CD1c-positive myeloid dendritic cell (primary cell): Measurements from ENCODE around the gene TTC31.
"Not testable (repeated sequence)": the region's sequence is repeated elsewhere in the genome, so short reads cannot be mapped to it uniquely, and the experiment has no call there.

Source experiments
- DNase-seq: peaks from one replicate; pipeline ENCODE4 v3.0.0-alpha.2; 2016; ENCODE audit errors: extremely low spot score

Gene TTC31

DNA sequence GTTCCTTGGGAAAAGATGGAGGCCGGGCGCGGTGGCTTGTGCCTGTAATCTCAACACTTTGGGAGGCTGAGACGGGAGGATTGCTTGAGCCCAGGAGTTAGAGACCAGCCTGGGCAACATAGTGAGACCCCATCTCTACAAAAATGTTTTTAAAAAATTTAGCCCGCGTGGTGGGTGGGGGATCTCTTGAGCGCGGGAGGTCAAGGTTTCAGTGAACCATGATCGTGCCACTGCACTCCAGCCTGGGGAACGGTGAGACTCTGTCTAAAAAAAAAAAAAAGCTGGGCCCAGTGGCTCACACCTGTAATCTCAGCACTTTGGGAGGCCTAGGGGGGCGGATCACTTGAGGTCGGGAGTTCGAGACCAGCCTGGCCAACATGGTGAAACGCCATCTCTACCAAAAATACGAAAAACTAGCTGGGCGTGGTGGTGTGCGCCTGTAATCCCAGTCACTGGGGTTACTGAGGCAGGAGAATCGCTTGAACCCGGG is 839 bp downstream of the TTC31 start:
- not testable (repeated sequence) for DNase-seq

DNA sequence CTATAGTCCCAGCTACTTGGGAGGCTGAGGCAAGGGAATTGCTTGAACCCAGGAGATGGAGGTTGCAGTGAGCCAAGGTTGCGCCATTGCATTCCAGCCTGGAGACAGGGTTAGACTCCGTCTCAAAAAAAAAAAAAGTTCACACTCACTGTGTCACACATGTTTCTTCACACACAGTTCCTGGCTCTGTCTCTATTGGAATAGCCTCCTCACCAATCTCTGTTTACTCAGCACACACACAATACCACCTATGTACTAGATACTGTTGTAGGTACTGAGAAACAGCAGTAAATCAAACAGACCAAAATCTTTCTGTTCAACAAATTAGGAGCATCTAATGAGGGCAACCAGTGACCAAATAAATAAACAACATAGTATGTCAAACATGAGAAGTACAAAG is 3.3 kb downstream of the TTC31 start:
- DNase-seq: no peak

DNA sequence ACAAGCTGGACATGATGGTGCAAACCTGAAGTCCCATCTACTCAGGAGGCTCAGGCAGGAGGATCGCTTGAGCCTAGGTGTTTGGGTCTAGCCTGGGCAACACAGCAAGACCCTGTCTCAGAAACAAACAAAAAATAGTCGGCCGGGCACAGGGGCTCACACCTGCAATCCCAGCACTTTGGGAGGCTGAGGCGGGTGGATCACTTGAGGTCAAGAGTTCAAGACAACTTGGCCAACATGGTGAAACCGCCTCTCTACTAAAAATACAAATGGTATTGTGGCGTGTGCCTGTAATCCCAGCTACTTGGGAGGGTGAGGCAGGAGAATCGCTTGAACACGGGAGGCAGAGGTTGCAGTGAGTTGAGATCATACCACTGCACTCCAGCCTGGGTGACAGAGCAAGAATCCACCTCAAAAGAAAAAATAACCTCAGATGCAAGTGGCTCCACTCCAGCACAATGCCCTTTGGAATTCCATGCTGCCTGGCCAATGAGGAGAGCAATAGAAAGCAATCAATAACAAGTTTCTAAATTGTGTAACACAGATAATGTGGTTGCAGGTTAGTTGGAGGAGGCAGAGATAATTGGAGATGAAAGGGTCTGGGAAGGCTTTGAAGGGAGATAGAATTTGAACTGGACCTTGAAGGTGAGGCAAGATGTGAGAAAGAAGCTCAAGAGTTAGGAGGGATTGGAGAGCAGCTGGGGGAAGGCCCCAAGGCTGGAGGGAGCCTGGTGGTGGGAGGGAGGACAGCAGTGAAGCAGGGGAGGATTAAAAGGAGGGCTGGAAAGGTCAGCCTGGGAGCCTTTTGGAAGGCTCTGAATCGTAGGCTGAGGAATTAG is 6.0 kb downstream of the TTC31 start:
- DNase-seq: no peak

DNA sequence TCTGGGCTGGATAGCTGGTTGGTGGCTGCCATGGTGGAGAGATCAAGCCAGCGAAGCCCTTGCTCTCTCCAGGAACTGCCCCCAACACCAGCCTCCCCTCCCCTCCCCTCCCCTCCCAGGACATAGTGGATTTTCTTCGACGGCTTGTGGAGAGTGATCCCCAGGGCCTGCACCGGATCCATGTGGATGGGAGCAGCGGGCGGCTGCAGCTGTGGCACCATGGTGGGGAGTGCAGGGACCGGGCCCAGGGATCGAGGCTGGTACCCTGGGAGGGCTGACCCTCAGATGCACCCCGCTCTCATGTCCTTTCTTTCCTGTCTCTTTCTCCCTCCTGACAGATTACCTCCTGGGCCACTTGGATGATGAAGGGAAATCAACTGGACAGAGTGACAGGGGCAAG is 7.0 kb downstream of the TTC31 start:
- DNase-seq: no peak

DNA sequence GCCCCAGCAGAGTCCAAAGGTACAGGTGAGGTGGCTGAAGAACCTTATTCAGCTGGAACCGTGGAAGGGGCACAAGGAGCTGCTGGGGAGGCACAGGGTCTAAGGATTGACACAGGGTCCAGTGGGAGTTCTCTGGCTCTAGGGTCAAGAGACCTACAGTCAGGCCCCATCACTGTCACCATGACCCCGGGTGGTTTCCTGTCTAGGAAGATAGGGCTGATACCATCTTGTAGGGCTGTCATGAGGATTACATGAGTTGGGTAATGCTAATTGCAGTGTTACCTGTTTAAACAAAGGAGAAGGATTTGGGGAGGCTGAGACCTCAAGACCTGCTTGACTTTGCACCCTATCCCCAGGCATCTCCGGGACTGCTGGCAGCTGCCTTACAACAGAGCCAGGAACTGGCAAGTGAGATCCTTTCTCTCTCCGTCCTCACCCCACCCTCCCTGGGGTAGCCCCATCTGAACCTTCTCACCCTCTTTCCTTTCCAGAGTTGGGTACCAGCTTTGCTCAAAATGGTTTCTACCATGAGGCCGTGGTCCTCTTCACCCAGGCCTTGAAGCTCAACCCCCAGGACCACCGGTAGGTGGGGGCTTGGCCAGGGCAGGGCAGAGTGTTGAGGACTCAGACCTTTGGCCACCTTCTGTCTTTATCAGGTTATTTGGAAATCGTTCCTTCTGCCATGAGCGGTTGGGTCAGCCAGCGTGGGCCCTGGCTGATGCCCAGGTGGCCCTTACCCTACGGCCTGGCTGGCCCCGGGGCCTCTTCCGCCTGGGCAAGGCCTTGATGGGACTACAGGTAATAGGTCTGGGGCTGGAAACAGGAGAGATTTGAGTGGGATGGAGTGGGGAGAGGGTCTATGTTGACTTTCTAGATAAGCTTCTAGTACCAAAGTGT is 9.0 kb downstream of the TTC31 start:
- no peak for DNase-seq

DNA sequence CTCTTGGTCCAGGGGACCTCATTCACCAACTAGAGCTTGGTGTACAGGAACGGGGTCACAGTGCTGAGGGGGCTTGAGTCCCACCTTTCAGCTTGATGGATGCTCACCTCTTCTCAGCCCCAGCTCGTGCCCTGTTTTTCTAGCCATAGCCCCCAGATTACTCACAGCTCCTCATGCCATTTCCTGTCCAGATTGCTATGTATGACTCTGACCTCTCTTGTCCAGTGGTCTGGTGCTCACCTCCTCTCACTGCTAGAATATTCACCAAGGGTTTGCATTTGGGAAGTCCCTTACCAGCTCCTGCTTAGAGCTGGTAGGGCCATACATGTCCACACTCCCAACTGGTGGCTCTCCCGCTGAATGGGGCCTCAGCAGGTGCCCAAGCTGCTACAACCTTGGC is 10.7 kb downstream of the TTC31 start:
- no peak for DNase-seq

DNA sequence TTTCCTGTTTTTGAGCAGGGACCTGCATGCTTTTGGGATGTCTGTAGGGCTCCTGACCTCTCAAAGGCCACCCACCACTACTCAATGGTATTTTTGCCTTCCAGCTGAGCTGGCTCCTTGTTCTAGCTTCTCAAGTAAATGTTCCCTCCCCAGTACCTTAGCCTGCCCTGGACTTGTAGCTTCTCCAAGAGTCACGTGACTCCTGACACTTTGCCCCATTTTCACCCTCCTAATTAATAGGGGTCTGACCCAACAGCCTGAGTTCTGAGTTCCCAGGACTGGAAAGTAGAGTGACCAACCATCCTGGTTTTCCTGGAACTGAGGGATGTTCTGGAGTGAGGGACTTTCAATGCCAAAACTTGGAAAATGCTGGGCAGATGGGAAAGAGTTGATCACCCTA is 12.6 kb downstream of the TTC31 start:
- DNase-seq: no peak

DNA sequence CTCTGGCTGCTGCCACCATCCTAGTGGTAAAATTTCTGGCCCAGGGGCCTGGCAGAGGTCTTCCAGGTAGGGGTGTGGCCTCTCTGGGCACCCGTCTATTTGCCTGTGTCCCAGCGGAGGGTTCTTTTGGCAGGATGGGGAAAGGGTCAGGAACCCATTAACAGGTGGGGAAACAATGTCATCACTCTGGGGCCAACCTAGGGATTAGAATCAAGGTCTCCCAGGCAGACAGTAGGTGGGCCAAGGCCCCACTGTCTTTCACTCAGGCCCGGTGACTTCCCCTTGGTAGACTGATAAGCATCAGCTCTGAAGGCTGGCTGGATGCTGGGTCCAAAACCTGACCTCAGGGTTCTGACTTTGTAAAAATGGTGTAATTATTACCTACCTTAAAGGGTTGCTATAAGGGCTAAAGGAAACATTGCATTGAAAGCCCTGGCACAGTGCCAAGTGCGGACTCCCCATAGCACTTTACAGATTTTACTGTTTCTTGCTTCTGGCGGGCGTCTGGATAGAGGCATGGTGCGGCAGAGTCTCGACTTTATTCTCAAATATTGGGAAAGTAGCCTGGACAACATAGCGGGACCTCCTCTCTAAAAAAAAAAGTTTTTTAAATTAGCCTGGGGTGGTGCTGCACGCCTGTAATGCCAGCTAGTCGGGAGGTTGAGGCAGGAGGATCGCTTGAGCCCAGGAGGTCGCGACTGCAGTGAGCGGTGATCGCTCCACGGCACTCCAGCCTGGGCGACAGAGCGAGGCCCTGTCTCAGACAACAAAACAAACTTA is 14.3 kb downstream of the TTC31 start:
- no peak for DNase-seq

DNA sequence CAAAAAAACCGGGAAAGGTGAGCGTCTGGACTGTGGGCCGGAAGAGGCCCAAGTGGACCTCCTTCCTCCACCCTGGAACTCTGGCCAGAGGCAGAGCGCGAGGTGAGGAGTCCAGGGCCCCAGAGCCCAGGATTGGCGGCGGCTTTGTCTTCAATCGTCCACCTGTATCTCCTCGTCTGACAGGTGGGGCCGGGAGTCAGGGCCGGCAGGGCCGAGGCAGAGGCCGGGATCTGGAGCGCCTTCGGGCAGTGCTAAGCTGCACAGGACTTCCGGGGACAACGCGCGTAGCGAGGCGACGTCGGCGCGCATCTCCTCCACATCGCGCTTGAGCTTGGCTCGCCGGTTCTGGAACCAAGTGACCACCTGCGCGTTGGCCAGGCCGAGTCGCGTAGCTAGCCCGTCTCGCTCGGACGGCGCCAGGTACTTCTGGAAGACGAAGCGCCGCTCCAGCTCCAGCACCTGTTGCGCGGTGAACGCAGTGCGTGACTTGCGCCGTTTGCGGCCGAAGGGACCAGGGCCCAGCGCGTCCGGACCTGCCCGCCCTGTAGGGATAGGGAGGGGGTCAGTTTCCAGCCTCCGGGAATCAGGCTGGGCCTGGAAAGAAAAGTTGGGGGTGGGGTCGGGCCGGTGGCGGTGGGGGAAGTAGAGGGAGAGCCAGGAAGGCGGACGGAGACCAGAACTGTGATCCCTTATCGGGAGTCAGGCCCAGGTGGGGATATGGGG is 15.1 kb downstream of the TTC31 start:
- no peak for DNase-seq

DNA sequence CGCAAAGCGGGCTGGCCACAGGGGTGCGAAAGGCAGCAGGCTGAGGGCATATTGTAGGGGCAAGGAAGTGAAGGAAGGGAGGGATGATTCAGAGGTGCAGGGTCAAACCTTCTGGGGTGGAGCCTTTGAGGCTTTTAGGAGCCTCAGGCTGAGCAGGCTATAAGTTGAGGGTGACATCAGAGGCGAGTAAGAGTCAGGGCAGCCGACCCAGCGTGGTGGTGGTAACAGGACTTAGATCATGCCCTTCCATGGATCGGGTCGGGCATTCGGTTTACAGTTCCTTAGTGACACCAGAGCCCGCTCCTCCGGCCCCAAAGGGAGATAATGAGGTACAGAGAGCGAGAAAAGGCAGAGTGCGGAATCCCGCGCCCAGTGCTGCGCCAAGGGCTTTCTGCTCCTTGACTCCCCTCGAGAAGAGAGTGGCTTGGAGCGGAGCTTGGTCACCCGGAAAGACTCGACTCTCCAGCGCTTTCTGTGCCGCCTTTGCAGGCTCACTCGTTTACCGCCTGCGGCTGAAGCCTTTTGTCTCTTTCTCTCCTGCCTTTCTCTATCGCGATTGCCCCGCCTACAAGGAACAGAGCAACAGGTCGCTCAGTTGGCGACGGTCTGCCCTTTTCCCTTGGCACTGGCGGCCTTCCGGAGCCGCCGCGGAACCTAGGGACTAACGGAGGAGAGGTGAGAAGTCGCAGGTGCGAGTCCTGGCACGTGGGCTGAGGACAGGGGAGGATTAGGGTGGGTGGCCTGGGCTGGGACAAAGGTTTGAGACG is 15.8 kb downstream of the TTC31 start:
- DNase-seq: peak; percentile 35

DNA sequence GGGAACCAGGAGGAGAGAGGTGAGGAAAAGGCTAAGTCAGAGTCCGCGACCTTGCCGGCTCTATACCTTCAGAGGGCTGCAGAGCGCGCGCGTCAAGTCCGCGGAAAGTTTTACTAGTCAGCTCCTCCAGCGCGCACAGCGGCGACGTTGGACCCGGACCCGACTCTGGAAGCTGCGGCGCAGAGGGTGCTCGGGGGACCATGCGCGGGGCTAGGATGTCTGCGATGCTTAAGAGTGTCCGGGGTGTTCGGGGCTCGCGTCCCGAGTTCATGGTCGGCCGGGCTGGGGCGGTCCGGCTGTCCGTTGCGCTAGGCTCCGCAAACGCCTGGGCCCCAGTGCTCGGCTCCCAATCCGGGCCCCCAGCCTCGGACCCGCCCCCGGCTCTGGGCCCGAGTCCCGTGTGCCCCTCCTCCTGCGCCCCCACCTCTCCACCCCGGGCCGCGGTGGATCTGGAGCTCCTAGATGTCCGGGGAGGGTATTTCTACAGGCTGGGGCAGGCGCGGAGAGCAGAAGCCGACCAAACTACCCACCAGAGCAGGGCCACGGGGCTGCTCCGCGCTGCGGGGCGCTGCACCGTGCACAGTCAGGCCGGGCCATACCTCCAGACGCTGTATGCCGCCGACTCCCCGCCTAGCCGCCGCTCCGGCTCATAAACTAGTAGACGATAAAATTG is 16.5 kb downstream of the TTC31 start, which contains the start of gene LBX2:
TSS of gene LBX2 (minus strand) at position 337 of the 673 bp plus-strand sequence. CDS start at position 271, 66 bp downstream.
- DNase-seq: no peak

DNA sequence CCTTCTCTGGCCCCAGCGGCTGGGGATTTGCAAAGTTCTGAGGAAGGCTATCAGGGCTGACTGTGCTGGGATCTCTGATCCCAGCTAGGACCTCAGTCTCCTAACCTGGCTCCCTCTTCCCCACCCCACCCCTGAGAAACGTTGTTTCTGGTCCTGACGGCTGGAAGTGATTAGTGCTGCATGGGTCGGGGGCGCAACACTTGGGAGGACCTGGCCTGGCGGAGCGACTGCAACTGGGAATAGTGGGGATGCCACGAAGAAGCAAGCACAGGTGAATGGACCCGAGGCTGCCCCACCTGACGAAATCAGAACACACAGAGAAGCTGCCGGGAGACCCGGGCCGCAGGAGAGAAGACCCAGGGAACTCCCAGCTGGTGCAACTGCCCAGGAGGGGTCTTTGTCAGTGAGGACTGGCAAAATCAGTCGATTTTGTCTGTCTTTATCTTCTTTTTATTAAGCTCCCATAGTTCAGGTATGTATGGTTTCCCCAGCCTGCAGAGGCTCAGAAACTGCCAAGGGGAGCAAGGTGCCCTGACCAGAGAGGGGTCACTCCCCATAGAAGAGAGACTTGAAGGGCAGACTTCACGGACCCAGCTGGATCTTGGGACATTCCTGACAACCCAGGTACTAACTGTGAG is 17.2 kb downstream of the TTC31 start:
- DNase-seq: no peak

DNA sequence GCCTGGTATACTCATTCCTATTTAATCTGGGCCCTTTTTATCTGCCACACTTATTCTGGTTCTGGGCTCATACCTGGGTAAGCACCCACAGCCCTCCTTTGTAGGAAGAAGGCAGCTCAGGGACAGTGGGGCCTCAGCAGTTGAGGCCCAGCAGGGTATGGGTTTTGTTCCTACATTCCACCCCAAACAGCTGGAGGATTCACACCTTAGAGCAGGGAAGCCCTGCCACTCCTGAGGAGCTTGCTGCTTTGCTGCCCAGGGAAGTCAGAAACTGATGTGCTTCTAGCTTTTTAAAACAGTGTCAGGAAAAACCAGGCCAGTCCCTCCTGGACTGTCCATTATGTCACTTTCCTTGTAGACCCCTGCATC is 17.7 kb downstream of the TTC31 start:
- DNase-seq: no peak

DNA sequence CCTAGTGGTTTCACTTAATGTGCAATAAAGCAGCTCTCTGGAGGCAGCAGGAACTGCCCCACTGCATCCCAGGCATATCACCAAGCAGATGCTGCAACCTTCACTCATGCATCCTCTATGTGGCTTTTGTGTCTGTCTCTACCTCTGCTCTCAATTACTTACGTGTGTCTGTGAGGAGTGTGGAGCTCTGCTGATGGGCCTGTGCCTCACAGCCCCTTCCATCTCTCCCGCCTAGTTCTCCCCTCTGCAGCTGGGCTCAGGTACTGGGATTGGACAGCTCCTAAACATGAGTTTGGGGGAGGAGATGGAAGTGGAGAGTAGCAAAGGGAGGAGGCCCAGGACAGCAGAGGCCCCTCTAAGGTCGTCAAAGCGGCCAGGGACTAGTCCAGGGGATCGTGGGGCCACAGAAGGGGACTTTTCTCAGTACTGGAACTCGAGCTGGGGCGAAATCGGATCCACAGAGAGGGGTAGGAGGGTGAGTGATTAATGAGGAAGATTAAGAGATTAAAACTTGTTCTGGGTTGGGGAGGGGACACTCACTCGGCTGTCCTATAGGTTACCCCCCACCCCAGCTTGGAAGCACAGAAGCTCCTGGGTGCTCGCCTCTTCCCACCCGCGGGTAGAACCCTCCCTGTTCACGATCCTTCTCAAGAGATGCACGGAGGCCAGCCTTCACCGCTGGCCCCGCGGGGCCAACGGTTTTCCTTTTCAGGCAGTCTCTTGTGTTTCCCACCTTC is 18.6 kb downstream of the TTC31 start:
- DNase-seq: no peak

DNA sequence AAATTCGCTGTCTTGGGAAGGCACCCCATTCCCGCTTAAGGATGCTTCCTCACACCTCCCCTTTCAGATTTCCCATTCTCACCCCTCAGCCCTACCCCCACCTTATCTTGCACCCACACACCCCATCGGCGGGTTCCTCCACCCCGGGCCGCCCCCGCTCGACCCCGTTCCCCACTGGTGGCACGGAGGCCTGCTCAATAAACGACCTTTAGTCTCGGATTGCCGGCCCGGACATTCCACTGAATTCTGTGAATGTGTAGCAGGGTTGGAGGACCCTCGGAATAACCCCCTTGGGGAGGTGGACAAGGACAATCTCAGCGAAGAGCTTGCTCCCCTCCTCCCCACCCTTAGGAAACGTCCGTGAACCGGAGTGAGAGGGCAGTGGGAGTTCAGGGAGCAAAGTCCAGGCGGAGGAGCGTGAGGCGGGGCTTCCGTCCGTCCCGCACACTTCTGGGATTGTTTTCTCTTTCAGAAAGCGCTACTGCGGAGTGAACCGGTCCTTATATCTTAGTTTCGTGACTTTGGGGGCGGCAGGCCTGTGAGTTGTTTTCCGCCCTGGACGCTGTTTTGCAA is 19.4 kb downstream of the TTC31 start:
- no peak for DNase-seq

DNA sequence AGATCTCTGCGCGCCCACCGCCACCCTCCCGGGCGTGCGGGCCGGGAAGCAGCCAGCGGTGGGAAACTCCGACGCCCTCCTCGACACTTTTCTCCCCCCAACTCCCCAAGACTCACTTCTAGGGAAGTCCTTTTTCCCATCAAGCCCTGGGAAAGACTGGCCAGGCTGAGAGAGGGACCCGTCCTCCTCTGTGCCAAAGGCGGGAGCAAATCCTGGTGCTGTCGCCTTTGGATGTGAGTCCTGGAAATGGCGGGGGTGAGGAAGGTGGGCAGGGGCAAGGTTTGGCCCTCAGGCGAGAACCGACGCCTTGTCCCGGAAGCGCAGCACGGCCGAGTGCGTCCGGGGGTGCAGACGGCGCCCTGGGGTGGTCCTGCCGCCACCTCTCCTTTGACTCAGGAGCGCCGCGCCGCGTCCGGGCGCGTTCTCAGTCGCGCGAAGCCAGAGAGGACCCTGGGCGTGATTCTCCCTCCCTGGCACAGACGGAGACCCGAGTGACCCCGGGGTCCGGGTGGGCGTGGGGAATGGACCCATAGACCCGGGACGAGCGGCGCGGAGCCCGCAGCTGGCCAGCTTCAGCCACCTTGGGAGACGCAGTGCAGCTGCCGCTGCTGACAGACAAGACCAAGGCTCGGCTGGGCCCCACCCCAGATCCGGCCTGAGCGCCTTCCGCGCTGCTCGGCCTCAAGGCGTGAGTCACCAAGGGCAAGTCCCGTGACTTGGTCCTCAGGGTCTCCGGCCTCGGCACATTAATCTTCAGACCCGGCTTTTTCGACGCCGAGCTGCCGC is 20.0 kb downstream of the TTC31 start:
- peak; percentile 71 for DNase-seq
